Mucosa of descending colon (tissue), 3 donors: ENCODE data around the gene TGM3. TPM values are rescaled to one million over a fixed set of nuclear protein-coding genes. Genes with fewer than 3 reads are reported as not detected.
A peak's percentile ranks its signal among the peaks of the same experiment; 100 is the strongest.

Source experiments
- ATAC-seq: fragments of 200-7000 bp; cut with Tn5 transposase; one replicate; pipeline ENCODE4 v1.9.1; 2020; ENCODE audit warnings: mild to moderate bottlenecking, moderate library complexity
- DNase-seq, 3 donors: peaks; one replicate each; pipeline ENCODE4 v3.0.0-alpha.2; 2020
- H3K36me3 ChIP-seq: fragments of 200-600 bp; one replicate; pipeline ENCODE4 v1.8.0; 2021; ENCODE audit warnings: low read depth, mild to moderate bottlenecking
- H3K4me1 ChIP-seq: fragments of 200-600 bp; one replicate; pipeline ENCODE4 v1.8.0; 2021; ENCODE audit warnings: low read depth, mild to moderate bottlenecking
- H3K4me3 ChIP-seq: fragments of 200-600 bp; one replicate; pipeline ENCODE4 v1.8.0; 2021; ENCODE audit warnings: mild to moderate bottlenecking
- H3K9me3 ChIP-seq: fragments of 200-600 bp; one replicate; pipeline ENCODE4 v1.8.0; 2021; ENCODE audit warnings: mild to moderate bottlenecking
- CTCF ChIP-seq: fragments of 200-600 bp; IDR thresholded peaks from one replicate; pipeline ENCODE4 v1.8.0; 2022; ENCODE audit warnings: antibody characterized with exemption, mild to moderate bottlenecking
- intact Hi-C, 2 donors: fragments of 100-400 bp; cut with DNase I in 1 of 2; cut with micrococcal nuclease in 1 of 2; formaldehyde crosslinking; loops; one replicate each; pipeline versions ENCODE4 v1.11.0 to v1.11.1; 2022; cut with DNase I, micrococcal nuclease
- total RNA-seq, 3 donors: library from RNA; stranded (reverse); fragmentation: NEBNext Ultra II Directional in 2 of 3; extraction: Animal tissue kit (Norgen Biotek cat#: 25700) in 2 of 3; gene quantifications; one replicate each; pipeline versions ENCODE4 v1.2.1 to v1.2.4, GENCODE V29; 2021 to 2023
- donor health status: DM: no; HTN: no; CAD: no; lungs with moderate emphysema.
- donor health status: DM: no; HTN: no; CAD: no.
- donor health status: DM: no; HTN: yes; CAD: no.

The TGM3 gene
- total RNA-seq, 3 donors from 2014 or later = 0.09 to 0.84 (median 0.29) TPM

DNA sequence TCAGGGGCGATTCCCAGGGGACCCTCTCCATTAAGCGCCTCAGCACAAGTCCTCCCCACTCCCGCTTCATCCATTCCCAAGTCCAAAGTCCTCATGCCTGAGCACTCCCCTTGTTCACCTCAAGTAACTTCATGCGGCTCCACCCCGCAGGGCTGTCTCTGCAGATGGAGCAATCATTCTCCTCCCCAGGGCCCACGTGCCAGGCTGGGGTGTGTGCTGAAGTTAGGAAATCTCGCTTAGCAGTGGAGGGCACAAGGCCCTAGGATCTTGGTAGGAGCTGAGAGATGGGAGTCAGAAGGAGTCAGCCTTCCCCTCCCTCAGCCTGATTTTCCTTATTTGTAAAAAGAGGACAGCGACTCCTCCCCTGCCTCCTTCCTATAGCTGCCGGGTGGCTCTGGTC is 3.5 kb downstream of the TGM3 start:
- intact Hi-C loops = no loop called here
- Histone ChIP-seq H3K9me3 (no peaks in the 10 kb centered on the region), H3K4me3 (no peak overlapping the region), H3K36me3 (no peaks in the 10 kb centered on the region), H3K4me1 (peaks cover 4% of the 10 kb centered on the region)
- peak; percentile 82 to 85 (median 84) for DNase-seq
- ATAC-seq = peak; percentile 92
- no peak for TF ChIP-seq CTCF

- intact Hi-C loops = no loop called here
- H3K4me1 ChIP-seq = peaks cover 4% of the 10 kb centered on the region
- no peak overlapping the region for H3K4me3 ChIP-seq
- H3K36me3 ChIP-seq = no peaks in the 10 kb centered on the region
- no peak for DNase-seq
- H3K9me3 ChIP-seq = no peaks in the 10 kb centered on the region
- ATAC-seq = no peak
- no peak for TF ChIP-seq CTCF
Observed at GRCh38 chr20:2300002-2300401, 4.2 kb downstream of the TGM3 start.

GRCh38 chr20:2300420-2300819 is 4.6 kb downstream of the TGM3 start:
- DNase-seq (no peak), ATAC-seq (no peak)
- no peaks in the 10 kb centered on the region for H3K9me3 ChIP-seq
- no peak for TF ChIP-seq CTCF
- intact Hi-C loops = no loop called here
- H3K36me3 ChIP-seq = no peaks in the 10 kb centered on the region
- H3K4me1 ChIP-seq = peaks cover 4% of the 10 kb centered on the region
- H3K4me3 ChIP-seq = no peak overlapping the region

DNA sequence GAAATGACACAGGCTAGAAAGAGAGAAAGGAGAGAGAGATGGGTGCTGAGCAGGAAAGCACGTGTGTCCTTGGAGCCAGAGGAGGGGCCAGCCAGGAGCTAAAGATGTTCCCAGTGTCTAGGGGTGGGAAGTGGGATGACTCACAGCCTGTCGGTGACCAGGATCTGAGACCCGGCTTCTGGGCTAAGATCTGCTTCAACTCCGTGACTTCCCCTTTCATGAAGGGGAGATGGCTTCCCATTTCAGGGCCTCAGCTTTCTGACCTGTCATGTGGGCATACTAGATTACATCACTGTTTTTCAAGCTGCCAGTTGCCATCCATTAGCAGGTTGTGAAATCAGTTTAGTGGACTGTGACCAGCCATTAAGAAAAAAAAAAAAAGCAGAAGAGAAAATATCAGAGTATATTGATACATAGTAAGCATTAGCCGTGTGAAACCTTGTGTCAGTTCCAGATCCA is 5.4 kb downstream of the TGM3 start:
- intact Hi-C loops = no loop called here
- Histone ChIP-seq H3K36me3 (no peaks in the 10 kb centered on the region), H3K4me1 (peaks cover 4% of the 10 kb centered on the region), H3K9me3 (no peaks in the 10 kb centered on the region), H3K4me3 (no peak overlapping the region)
- no peak for DNase-seq
- TF ChIP-seq CTCF = no peak
- peak; percentile 14 for ATAC-seq

- DNase-seq (no peak), ATAC-seq (no peak)
- intact Hi-C loops = no loop called here
- H3K9me3 ChIP-seq = no peaks in the 10 kb centered on the region
- H3K4me1 ChIP-seq = peaks cover 4% of the 10 kb centered on the region
- no peak for TF ChIP-seq CTCF
- H3K36me3 ChIP-seq = no peaks in the 10 kb centered on the region
- no peak overlapping the region for H3K4me3 ChIP-seq
Observed at GRCh38 chr20:2302384-2303060, 6.7 kb downstream of the TGM3 start.
